Prostate gland (tissue), 2 donors: Measurements from ENCODE around the gene GIT1. TPM values are rescaled to one million over a fixed set of nuclear protein-coding genes. Genes with fewer than 3 reads are reported as not detected.
"Not testable (repeated sequence)": the region's sequence is repeated elsewhere in the genome, so short reads cannot be mapped to it uniquely, and the experiment has no call there.

Source experiments
- DNase-seq: peaks from one replicate; pipeline ENCODE4 v3.0.0-alpha.2; 2019; ENCODE audit warnings: low spot score
- H3K27ac ChIP-seq, 2 donors: fragments of 200-600 bp; sonication (generic); 2 replicates each; pipeline ENCODE4 v1.5.1; 2017 to 2019
- H3K27me3 ChIP-seq: fragments of 200-600 bp; sonication (generic); replicated peaks from 2 replicates; pipeline ENCODE4 v1.5.1; 2019; ENCODE audit not compliant: insufficient read depth
- H3K36me3 ChIP-seq, 2 donors: fragments of 200-600 bp; sonication (generic); 1 replicate in 1 of 2; 2 replicates in 1 of 2; pipeline versions ENCODE4 v1.5.1 to v1.8.1; 2017 to 2019
- H3K4me1 ChIP-seq: fragments of 200-600 bp; sonication (generic); replicated peaks from 2 replicates; pipeline ENCODE4 v1.5.1; 2019
- H3K4me3 ChIP-seq, 2 donors: fragments of 200-600 bp; sonication (generic); 2 replicates each; pipeline ENCODE4 v1.5.1; 2017 to 2019
- H3K9me3 ChIP-seq: fragments of 200-600 bp; sonication (generic); 2 replicates; pipeline ENCODE4 v1.5.1; 2017
- CTCF ChIP-seq, 4 experiments: fragments of 200-600 bp in 2 of 4; fragments of 450-650 bp in 2 of 4; sonication (generic) in 2 of 4; IDR thresholded peaks; 1 replicate in 3 of 4; 2 replicates in 1 of 4; pipeline ENCODE4 v1.5.1; 2016 to 2019; ENCODE audit warnings: antibody characterized with exemption in 4 of 4, mild to moderate bottlenecking in 2 of 4, moderate library complexity in 2 of 4
- POLR2A ChIP-seq: fragments of 450-650 bp; IDR thresholded peaks from one replicate; pipeline ENCODE4 v1.6.1; 2016; ENCODE audit warnings: antibody characterized with exemption, mild to moderate bottlenecking
- POLR2AphosphoS5 ChIP-seq: sonication (generic); formaldehyde crosslinking; IDR thresholded peaks from one replicate; pipeline ENCODE4 v1.6.1; 2017; ENCODE audit warnings: antibody characterized with exemption
- WGBS: methylation state at CpG from one replicate; pipeline ENCODE4 v1.1.5; 2018; 5-methylcytosine and 5-hydroxymethylcytosine counted together
- intact Hi-C: fragments of 100-400 bp; cut with DNase I; formaldehyde crosslinking; loops from one replicate; pipeline ENCODE4 v1.14.2; 2022
- total RNA-seq, 2 donors: library from RNA; depleted of rRNA; stranded (reverse); fragments of >200 nt; gene quantifications; one replicate each; pipeline ENCODE4 v1.1.0, GENCODE V29; 2016

Gene GIT1
- total RNA-seq, 2 donors from 2014 or later, result 29.1 to 86.9 TPM

- 90% methylated on average over 17 of the region's 17 CpGs for WGBS
- no peaks in the 10 kb centered on the region for H3K36me3 ChIP-seq
- no peak overlapping the region for H3K27ac ChIP-seq
- no peaks in the 10 kb centered on the region for H3K9me3 ChIP-seq
- intact Hi-C loops, result no loop called here
- H3K4me1 ChIP-seq, result no peaks in the 10 kb centered on the region
- no peaks in the 10 kb centered on the region for H3K27me3 ChIP-seq
- peak; percentile 9 for DNase-seq
- no peak overlapping the region for H3K4me3 ChIP-seq
- TF ChIP-seq POLR2AphosphoS5 (no peak), CTCF (IDR thresholded peaks at IDR 0.05) (no peak), POLR2A (no peak)
Observed at GRCh38 chr17:29561554-29562517, 27.6 kb downstream of the GIT1 start.

DNA sequence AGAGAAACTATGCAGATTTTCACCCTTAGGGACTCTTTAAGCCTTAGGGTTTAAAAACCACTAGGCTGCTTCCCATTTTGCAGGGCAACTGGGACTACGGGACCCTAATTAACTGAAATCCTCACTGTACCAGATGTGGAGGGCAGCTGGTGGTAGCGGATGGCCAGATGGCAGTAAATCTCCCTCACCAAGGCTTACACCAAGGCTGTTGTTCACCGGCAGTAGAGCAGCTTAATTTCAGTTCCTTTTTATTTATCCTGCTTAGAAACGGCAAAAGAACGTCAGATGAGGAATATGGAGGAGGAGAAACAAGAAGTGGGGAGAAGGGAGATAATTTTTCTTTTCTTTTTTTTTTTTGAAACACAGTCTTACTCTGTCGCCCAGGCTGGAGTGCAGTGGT lies 29.1 kb downstream of the GIT1 start:
- no peak for DNase-seq
- WGBS, result 82% methylated on average over 6 of the region's 6 CpGs
- intact Hi-C loops, result no loop called here

DNA sequence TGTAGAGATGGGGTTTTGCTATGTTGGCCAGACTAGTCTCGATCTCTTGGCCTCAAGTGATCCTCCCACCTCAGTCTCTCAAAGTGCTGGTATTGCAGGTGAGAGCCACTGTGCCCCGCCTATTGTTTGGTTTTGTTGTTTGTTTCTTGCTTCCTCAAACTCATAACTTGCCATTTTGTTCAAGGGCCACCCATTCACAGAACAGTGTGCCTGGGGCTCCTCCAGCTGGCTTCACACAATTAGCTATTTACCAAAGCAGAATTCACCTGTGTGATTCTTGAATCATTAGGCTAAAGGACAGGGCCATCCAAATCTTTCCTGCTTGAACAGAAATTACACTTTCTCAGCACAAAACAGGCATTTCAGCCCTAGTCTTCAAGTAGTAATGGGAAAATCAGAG lies 29.8 kb downstream of the GIT1 start:
- no peaks in the 10 kb centered on the region for H3K27me3 ChIP-seq
- H3K4me1 ChIP-seq, result no peaks in the 10 kb centered on the region
- H3K9me3 ChIP-seq, result no peaks in the 10 kb centered on the region
- no peak overlapping the region for H3K27ac ChIP-seq
- DNase-seq, result no peak
- no peaks in the 10 kb centered on the region for H3K36me3 ChIP-seq
- 62% methylated on average over 2 of the region's 2 CpGs for WGBS
- intact Hi-C loops, result no loop called here
- no peak overlapping the region for H3K4me3 ChIP-seq
- no peak for TF ChIP-seq POLR2AphosphoS5
- no peak for TF ChIP-seq POLR2A
- no peak for TF ChIP-seq CTCF (IDR thresholded peaks at IDR 0.05)

More for the DNA sequence above, 29.1 kb downstream of the GIT1 start:
- Histone ChIP-seq H3K9me3 (no peaks in the 10 kb centered on the region), H3K4me3 (no peak overlapping the region), H3K4me1 (no peaks in the 10 kb centered on the region), H3K27ac (no peak overlapping the region), H3K27me3 (no peaks in the 10 kb centered on the region), H3K36me3 (no peaks in the 10 kb centered on the region)
- TF ChIP-seq POLR2AphosphoS5 (no peak), CTCF (IDR thresholded peaks at IDR 0.05) (no peak), POLR2A (no peak)

GRCh38 chr17:29558139-29558538 lies 31.3 kb downstream of the GIT1 start:
- H3K4me3 ChIP-seq, H3K27ac ChIP-seq, H3K36me3 ChIP-seq, H3K9me3 ChIP-seq, DNase-seq, H3K27me3 ChIP-seq, intact Hi-C loops, H3K4me1 ChIP-seq: not testable (repeated sequence)
- WGBS, result 97% methylated on average over 5 of the region's 5 CpGs

DNA sequence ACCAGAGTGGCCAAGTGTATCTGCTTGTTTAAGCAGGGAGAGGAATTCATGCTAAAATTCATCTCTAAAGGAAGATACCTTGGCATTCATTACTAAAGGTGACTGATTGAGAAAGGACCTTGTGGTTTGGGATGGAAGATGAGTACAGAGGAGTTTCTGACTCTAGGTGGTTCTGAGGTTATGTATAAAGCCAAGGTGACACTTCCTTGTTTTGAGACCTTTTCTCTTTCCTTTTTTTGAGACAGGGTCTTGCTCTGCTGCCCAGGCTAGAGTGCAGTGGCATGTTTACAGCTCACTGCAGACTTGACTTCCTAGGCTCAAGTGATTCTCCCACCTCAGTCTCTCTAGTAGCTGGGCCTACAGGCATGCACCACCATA lies 31.7 kb downstream of the GIT1 start:
- DNase-seq, result no peak
- no peaks in the 10 kb centered on the region for H3K27me3 ChIP-seq
- TF ChIP-seq CTCF (IDR thresholded peaks at IDR 0.05) (no peak), POLR2AphosphoS5 (no peak), POLR2A (no peak)
- H3K9me3 ChIP-seq, result no peaks in the 10 kb centered on the region
- no peak overlapping the region for H3K27ac ChIP-seq
- H3K36me3 ChIP-seq, result no peaks in the 10 kb centered on the region
- intact Hi-C loops, result no loop called here
- H3K4me3 ChIP-seq, result no peak overlapping the region
- H3K4me1 ChIP-seq, result no peaks in the 10 kb centered on the region
